Activated CD4-positive, alpha-beta T cell treated with anti-CD3 and anti-CD28 coated beads for 1 hour (primary cell): ENCODE results near the gene PKNOX2.

Source experiments
- DNase-seq: peaks from one replicate; pipeline ENCODE4 v3.0.0-alpha.2; 2020

PKNOX2 gene

GRCh38 chr11:125174057-125174456 lies 9.5 kb downstream of the PKNOX2 start:
- DNase-seq = no peak

- DNase-seq = no peak
These were observed 10.1 kb downstream of the PKNOX2 start for GRCh38 chr11:125174686-125175085.

- DNase-seq = no peak
These were observed 10.6 kb downstream of the PKNOX2 start for GRCh38 chr11:125175166-125175565.

DNA sequence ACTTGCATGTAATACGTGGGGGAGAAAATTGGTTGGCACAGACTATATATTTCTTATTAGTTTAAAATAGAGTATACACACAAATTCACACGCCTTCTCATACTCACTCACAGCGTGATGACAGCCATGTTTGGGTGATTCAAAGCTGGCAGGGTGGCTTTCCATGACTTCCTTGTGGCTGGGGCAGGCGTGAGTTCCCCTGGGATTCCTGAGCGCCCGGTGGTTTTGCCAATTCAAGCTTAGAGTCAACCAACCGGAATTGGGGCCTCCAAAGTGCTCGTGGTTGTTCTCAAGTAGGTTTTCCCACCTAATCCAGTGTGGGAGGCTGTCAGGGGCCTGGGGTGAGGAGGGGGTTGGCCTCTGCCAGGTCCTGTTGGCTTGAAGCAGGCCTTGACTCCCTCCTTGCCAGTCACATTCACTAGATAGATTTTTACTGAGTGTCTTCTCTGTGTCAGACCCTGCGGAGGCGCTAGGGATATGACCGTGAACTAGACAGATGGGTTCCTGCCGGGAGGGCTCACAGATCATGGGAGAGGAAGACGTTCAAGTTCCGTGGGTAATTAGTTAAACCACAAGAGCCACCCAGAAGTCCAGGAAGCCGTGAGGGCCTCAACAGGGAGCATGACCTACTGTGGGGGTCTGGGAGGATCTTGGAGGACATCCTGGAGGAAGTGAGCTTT lies 11.5 kb downstream of the PKNOX2 start:
- DNase-seq = no peak

DNA sequence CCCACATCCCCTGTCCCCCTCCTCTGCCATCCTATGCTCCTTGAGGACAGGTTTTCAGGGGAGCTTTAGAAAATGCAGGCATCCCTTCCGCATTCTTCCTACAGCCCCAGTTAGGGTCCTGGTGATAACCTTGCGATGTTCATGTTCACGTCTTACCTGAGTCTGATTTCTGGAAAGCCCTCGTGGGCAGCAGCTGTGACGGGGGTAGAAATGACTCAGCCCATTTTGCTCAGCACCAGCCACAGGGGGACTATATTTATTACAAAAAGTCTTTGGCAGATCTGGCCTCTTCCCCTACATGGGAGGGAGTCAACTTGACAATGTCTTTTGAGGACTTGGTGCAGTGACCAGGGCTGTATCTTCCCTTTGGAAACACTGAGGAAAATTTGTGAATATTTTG lies 12.3 kb downstream of the PKNOX2 start:
- DNase-seq = no peak

GRCh38 chr11:125177543-125177942 lies 13.0 kb downstream of the PKNOX2 start:
- no peak for DNase-seq

- DNase-seq = no peak
These were observed 14.8 kb downstream of the PKNOX2 start for GRCh38 chr11:125179346-125179745.

GRCh38 chr11:125179895-125180294 lies 15.3 kb downstream of the PKNOX2 start:
- DNase-seq = no peak

GRCh38 chr11:125180413-125181305 lies 16.1 kb downstream of the PKNOX2 start:
- no peak for DNase-seq

DNA sequence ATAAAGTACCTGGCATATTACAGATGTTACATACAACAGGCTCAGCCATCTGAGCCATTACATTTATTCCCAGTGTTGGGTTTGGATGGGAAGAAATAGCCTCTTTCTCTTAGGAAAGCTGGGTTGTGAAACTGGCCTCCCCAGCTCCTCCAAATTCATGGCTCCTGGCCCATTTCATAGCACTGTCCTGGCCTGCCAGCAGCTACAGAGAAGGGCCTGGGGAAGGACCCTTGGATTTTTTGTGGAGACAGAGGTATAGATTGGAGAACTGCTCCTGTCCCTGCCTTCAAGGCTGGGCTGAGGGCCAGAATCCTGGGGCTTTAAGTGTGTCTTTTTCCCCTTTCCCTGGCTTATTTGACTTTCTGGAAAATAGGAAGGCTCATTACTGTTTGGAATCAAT lies 18.0 kb downstream of the PKNOX2 start:
- no peak for DNase-seq

DNA sequence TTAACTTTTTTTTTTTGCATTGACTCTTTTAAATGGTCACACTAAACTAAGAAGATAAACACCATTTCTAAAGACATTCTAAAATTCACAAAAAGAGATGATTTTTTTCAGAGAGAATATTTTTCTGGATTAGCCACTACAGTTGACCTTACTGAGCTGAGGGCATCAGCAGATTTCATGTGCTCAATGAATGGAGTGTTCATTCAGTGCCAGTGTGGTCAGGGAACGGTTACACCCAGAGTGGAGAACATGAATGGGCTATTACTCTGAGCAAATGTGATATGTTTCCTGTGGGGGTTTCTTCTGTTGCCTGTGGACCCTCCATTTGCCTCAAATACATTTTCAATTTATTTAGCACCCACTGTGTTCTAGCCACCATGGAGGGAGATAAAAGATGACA lies 19.1 kb downstream of the PKNOX2 start:
- no peak for DNase-seq

GRCh38 chr11:125188021-125188420 lies 23.5 kb downstream of the PKNOX2 start:
- DNase-seq = no peak

DNA sequence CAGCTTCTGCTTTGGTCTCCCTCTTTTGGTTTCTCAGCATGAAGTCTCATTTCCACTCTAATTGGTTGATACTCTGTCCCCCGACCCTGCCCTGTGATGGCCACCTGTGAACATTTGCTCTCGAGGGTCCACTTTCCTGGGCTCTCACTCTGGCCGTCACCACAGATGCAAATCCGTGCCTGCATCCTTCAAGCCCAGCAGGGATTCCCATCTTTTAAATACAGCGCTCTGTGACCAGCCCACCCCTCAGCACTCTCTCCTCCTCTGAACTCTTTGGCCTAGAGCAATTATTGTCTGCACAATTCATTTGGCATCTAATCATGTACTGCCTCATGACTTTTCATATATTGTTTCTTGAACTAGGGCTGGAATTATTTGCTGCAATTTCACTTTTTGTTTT lies 26.0 kb downstream of the PKNOX2 start:
- DNase-seq = no peak

DNA sequence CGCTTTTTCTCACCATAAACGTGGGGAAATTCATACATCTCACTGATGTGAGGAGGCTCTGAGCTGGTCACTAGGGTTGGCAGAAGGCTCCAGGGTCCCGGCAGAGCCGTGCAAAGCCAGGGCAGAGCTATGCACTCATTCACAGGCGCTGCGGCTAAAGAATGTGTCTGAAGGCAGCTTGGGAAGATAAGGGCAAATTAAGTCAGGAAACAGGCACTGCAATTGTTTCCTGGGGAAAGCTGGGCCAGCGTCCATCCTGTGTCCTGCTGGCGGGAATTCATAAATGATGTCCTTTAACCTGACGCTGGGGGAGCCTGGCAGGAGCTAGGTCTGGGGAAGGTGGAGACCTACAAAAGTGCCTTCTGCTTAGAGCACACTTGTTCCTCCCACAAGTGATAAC lies 27.6 kb downstream of the PKNOX2 start:
- no peak for DNase-seq

GRCh38 chr11:125192717-125193415 lies 28.3 kb downstream of the PKNOX2 start:
- DNase-seq = no peak

- DNase-seq = no peak
These were observed 28.8 kb downstream of the PKNOX2 start for GRCh38 chr11:125193416-125193726.

GRCh38 chr11:125193841-125194240 lies 29.3 kb downstream of the PKNOX2 start:
- DNase-seq = no peak

DNA sequence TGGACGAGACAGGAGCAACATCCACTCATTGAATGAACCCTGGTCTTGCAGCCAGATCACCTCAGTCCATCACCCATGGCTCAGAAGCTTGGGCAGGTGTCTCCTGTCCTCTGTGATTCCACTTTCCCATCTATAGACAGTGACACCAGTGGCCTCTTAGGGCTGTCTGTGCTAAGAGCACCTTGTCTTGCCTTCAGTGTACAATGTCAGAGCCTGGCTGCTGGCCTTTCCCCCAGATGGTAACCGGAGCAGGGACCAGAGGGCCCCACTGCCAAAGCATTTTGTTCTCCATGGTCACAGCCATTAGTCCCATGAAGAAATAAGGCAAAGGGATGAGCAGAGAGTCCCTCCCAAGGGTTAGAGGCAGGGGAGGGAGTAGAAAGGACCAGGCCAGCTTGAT lies 35.4 kb downstream of the PKNOX2 start:
- DNase-seq = no peak

- no peak for DNase-seq
These were observed 35.9 kb downstream of the PKNOX2 start for GRCh38 chr11:125200441-125200840.

GRCh38 chr11:125201525-125202141 lies 37.1 kb downstream of the PKNOX2 start:
- no peak for DNase-seq

DNA sequence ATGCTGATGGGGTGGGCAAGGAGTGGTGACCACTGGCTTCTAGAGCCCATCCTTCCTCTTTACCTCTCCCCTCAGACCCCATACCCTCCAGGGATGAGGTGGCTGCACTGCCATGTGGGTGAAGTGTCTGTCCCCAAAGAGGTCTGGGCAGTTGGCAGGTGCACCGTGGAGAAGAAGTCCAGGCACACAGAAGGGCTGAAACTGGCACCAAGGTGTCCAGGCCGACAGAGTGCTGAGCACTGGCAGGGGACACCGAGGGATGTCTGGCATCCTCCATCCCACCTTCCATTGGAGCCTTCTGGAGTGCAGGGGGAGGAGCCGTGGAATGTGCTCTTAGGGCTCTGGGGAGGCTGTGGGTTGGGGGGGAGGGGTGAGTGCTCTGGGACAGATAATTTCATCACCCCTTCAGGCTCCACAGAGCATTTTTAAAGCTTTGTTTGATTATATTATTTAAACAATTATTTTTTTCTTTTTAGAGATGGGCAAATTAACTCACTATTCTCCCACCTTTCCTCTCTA lies 37.9 kb downstream of the PKNOX2 start:
- no peak for DNase-seq

DNA sequence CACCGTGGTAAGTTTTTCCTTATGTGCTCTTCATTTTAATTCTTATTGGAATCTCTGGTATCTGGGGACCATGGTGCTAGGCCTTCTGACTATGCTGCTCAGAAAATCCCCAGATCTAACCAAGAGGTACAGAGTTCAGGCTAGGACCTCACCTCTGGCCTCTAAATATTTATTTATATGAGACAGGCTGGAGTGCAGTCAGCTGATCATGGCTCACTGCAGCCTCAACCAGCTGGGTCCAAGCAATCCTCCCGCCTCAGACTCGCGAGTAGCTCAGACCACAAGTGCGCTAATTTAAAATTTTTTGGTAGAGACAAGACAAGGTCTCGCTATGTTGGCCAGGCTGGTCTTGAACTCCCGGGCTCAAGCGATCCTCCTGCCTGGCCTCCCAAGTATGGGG lies 38.4 kb downstream of the PKNOX2 start:
- DNase-seq = no peak

GRCh38 chr11:125207866-125208425 lies 43.4 kb downstream of the PKNOX2 start:
- DNase-seq = no peak
